ENCODE measurements around the gene OR5L2.
"Not testable (repeated sequence)": the region's sequence is repeated elsewhere in the genome, so short reads cannot be mapped to it uniquely, and the experiment has no call there.

Gene OR5L2

GRCh38 chr11:55854704-55855103 lies 27.7 kb downstream of the OR5L2 start:
- H3K27me3 ChIP-seq (ENCODE audit: insufficient read depth, low read length) = no peaks in the 10 kb centered on the region
- no peaks in the 10 kb centered on the region for H3K4me1 ChIP-seq (ENCODE audit: control insufficient read depth, insufficient read depth, low read length, unreplicated experiment)
- no peak overlapping the region for H3K27ac ChIP-seq (ENCODE audit: low read depth, low read length)
- H3K36me3 ChIP-seq (ENCODE audit: insufficient read depth, low read length) = no peaks in the 10 kb centered on the region
- H3K79me2 ChIP-seq (ENCODE audit: control insufficient read depth, insufficient read depth, low read length, unreplicated experiment) = no peaks in the 10 kb centered on the region
- no peak overlapping the region for H2AFZ ChIP-seq (ENCODE audit: low read length, unreplicated experiment)
- no peak overlapping the region for H3K4me3 ChIP-seq (ENCODE audit: low read depth, low read length)

- not testable (repeated sequence) for H3K27ac ChIP-seq (ENCODE audit: low read depth, low read length); H3K27me3 ChIP-seq (ENCODE audit: insufficient read depth, low read length); H3K36me3 ChIP-seq (ENCODE audit: insufficient read depth, low read length); H2AFZ ChIP-seq (ENCODE audit: low read length, unreplicated experiment); H3K4me1 ChIP-seq (ENCODE audit: control insufficient read depth, insufficient read depth, low read length, unreplicated experiment); H3K4me3 ChIP-seq (ENCODE audit: low read depth, low read length); H3K79me2 ChIP-seq (ENCODE audit: control insufficient read depth, insufficient read depth, low read length, unreplicated experiment)
These were observed 40.3 kb downstream of the OR5L2 start for GRCh38 chr11:55867354-55867753.

- not testable (repeated sequence) for H3K27me3 ChIP-seq (ENCODE audit: insufficient read depth, low read length); H3K4me3 ChIP-seq (ENCODE audit: low read depth, low read length); H2AFZ ChIP-seq (ENCODE audit: low read length, unreplicated experiment); H3K36me3 ChIP-seq (ENCODE audit: insufficient read depth, low read length); H3K79me2 ChIP-seq (ENCODE audit: control insufficient read depth, insufficient read depth, low read length, unreplicated experiment); H3K4me1 ChIP-seq (ENCODE audit: control insufficient read depth, insufficient read depth, low read length, unreplicated experiment); H3K27ac ChIP-seq (ENCODE audit: low read depth, low read length)
These were observed 45.7 kb downstream of the OR5L2 start for GRCh38 chr11:55872731-55873130.

GRCh38 chr11:55873146-55873545 lies 46.1 kb downstream of the OR5L2 start:
- not testable (repeated sequence) for H3K4me3 ChIP-seq (ENCODE audit: low read depth, low read length); H3K27ac ChIP-seq (ENCODE audit: low read depth, low read length); H3K27me3 ChIP-seq (ENCODE audit: insufficient read depth, low read length); H2AFZ ChIP-seq (ENCODE audit: low read length, unreplicated experiment); H3K4me1 ChIP-seq (ENCODE audit: control insufficient read depth, insufficient read depth, low read length, unreplicated experiment); H3K36me3 ChIP-seq (ENCODE audit: insufficient read depth, low read length); H3K79me2 ChIP-seq (ENCODE audit: control insufficient read depth, insufficient read depth, low read length, unreplicated experiment)
